PC-9 (cell line): Measurements from ENCODE around the gene SLC4A2. TPM values are rescaled to one million over a fixed set of nuclear protein-coding genes. Genes with fewer than 3 reads are reported as not detected.

Source experiments
- BruUV-seq: library from RNA; stranded (reverse); fragments of 400-500 nt; replicated peaks from 2 replicates; lab custom pipeline; 2021; lab: Mats Ljungman, UMichigan
- CTCF ChIA-PET: fragments of 300-600 bp; sonication (Branson Sonifier 250); formaldehyde crosslinking; loops from one replicate; lab custom pipeline; 2022; ENCODE audit warnings: antibody characterized with exemption; lab: Charles Lee
- POLR2A ChIA-PET: fragments of 300-600 bp; sonication (Branson Sonifier 250); formaldehyde crosslinking; loops from one replicate; lab custom pipeline; 2022; ENCODE audit warnings: antibody characterized with exemption; ENCODE audit not compliant: unreplicated experiment; lab: Charles Lee
- DNase-seq, 2 experiments: peaks; one replicate each; pipeline versions ENCODE4 v3.0.0 to v3.0.0-alpha.2; 2015 to 2022; ENCODE audit warnings: mixed read lengths in 1 of 2
- H2AFZ ChIP-seq: fragments of 200-600 bp; sonication (generic); 2 replicates; pipeline ENCODE4 v1.8.1; 2017; ENCODE audit warnings: antibody characterized with exemption
- H3F3A ChIP-seq: fragments of 200-600 bp; sonication (generic); 2 replicates; pipeline ENCODE4 v1.8.1; 2017; ENCODE audit warnings: antibody characterized with exemption, mild to moderate bottlenecking, low read depth; ENCODE audit not compliant: insufficient read depth
- H3K27ac ChIP-seq: fragments of 200-600 bp; sonication (generic); 2 replicates; pipeline ENCODE4 v1.6.1; 2016; ENCODE audit warnings: mixed run types
- H3K27me3 ChIP-seq: fragments of 200-600 bp; sonication (generic); 2 replicates; pipeline ENCODE4 v1.6.1; 2016; ENCODE audit warnings: low read depth, mixed run types; ENCODE audit not compliant: insufficient read depth
- H3K36me3 ChIP-seq: fragments of 200-600 bp; sonication (generic); 2 replicates; pipeline ENCODE4 v1.6.1; 2016; ENCODE audit warnings: low read depth, mixed run types
- H3K4me1 ChIP-seq: fragments of 200-600 bp; sonication (generic); replicated peaks from 2 replicates; pipeline ENCODE4 v1.6.1; 2016; ENCODE audit warnings: mixed run types; ENCODE audit not compliant: insufficient read depth
- H3K4me2 ChIP-seq: fragments of 200-600 bp; sonication (generic); 2 replicates; pipeline ENCODE4 v1.6.1; 2017; ENCODE audit warnings: mixed run types
- H3K4me3 ChIP-seq: fragments of 200-600 bp; sonication (generic); 2 replicates; pipeline ENCODE4 v1.6.1; 2016; ENCODE audit warnings: mixed run types
- H3K79me2 ChIP-seq: fragments of 200-600 bp; sonication (generic); 2 replicates; pipeline ENCODE4 v1.6.1; 2017; ENCODE audit warnings: low read depth, mixed run types
- H3K9me2 ChIP-seq: fragments of 200-600 bp; sonication (generic); 2 replicates; pipeline ENCODE4 v1.8.1; 2017; ENCODE audit warnings: mild to moderate bottlenecking; ENCODE audit not compliant: insufficient read depth
- H3K9me3 ChIP-seq: fragments of 200-600 bp; sonication (generic); 2 replicates; pipeline ENCODE4 v1.8.1; 2016; ENCODE audit warnings: low read depth; ENCODE audit not compliant: insufficient read depth
- H4K20me1 ChIP-seq: fragments of 200-600 bp; sonication (generic); 2 replicates; pipeline ENCODE4 v1.8.1; 2017; ENCODE audit not compliant: insufficient read depth
- CTCF ChIP-seq: fragments of 200-600 bp; sonication (generic); conservative IDR thresholded peaks from 2 replicates; pipeline ENCODE4 v1.6.1; 2017; ENCODE audit warnings: mixed run types, antibody characterized with exemption, mild to moderate bottlenecking, moderate library complexity
- EZH2 ChIP-seq: fragments of 200-600 bp; sonication (generic); IDR thresholded peaks from 2 replicates; pipeline ENCODE4 v1.8.0; 2017; ENCODE audit warnings: antibody characterized with exemption, low read depth
- intact Hi-C: fragments of 100-400 bp; cut with micrococcal nuclease; formaldehyde crosslinking; loops from one replicate; pipeline ENCODE4 v1.10.0; 2022; ENCODE audit not compliant: unreplicated experiment
- total RNA-seq: library from RNA; stranded (reverse); gene quantifications from 2 replicates; pipeline ENCODE4 v1.2.3, GENCODE V29; 2021

The SLC4A2 gene
- total RNA-seq, 1 experiment from 2014 or later, result 245 TPM

GRCh38 chr7:151060113-151060415 lies 675 bp downstream of the SLC4A2 start:
- intact Hi-C loops, result loop anchor here (1.0 kb wide), 1 partner anchor 20 kb away; the partner anchor contains the start of gene FASTK
- H3F3A ChIP-seq, result peaks cover 50% of the 10 kb centered on the region; the same call in 1 of the 2 replicates
- no peaks in the 10 kb centered on the region for H3K36me3 ChIP-seq
- no peak for DNase-seq
- H3K4me3 ChIP-seq, result peak overlapping the region; percentile 82
- BruUV-seq, result no TSS peak
- ChIA-PET POLR2A (no interaction called here), CTCF (interaction anchor here (0.7 kb wide), 1 partner anchor 24 kb away, joined by 3 read pairs; no protein-coding TSS in a partner anchor)
- H3K4me1 ChIP-seq, result peaks cover 50% of the 10 kb centered on the region
- peak overlapping the region; percentile 93 for H3K4me2 ChIP-seq
- H3K27ac ChIP-seq, result no peak overlapping the region
- peak; percentile 42; the same call in 1 of the 2 replicates for TF ChIP-seq CTCF
- TF ChIP-seq EZH2, result no peak
- H3K79me2 ChIP-seq, result peaks cover 43% of the 10 kb centered on the region
- peaks cover 15% of the 10 kb centered on the region for H4K20me1 ChIP-seq
- no peaks in the 10 kb centered on the region for H3K27me3 ChIP-seq
- H2AFZ ChIP-seq, result peak overlapping the region; percentile 79
- no peaks in the 10 kb centered on the region for H3K9me3 ChIP-seq
- H3K9me2 ChIP-seq, result no peaks in the 10 kb centered on the region

- peaks cover 43% of the 10 kb centered on the region for H3K79me2 ChIP-seq
- no peaks in the 10 kb centered on the region for H3K9me3 ChIP-seq
- H3K4me2 ChIP-seq, result peak overlapping the region; percentile 93
- TF ChIP-seq CTCF (no peak), EZH2 (no peak)
- peak overlapping the region; percentile 82 for H3K4me3 ChIP-seq
- peak overlapping the region; percentile 79 for H2AFZ ChIP-seq
- TSS peak; percentile 23 for BruUV-seq
- H3K27me3 ChIP-seq, result no peaks in the 10 kb centered on the region
- peaks cover 20% of the 10 kb centered on the region for H4K20me1 ChIP-seq
- H3F3A ChIP-seq, result peaks cover 47% of the 10 kb centered on the region; the same call in 1 of the 2 replicates
- peaks cover 50% of the 10 kb centered on the region for H3K4me1 ChIP-seq
- DNase-seq, result peak in 1 of 2 experiments; percentile 71
- H3K36me3 ChIP-seq, result no peaks in the 10 kb centered on the region
- intact Hi-C loops, result loop anchor here (1.0 kb wide), 1 partner anchor 20 kb away; the partner anchor contains the start of gene FASTK
- H3K27ac ChIP-seq, result no peak overlapping the region
- no peaks in the 10 kb centered on the region for H3K9me2 ChIP-seq
- CTCF ChIA-PET, result interaction anchor here (0.7 kb wide), 1 partner anchor 24 kb away, joined by 3 read pairs; no protein-coding TSS in a partner anchor
- POLR2A ChIA-PET, result interaction anchor here (0.6 to 0.7 kb wide), 4 partner anchors 8 to 249 kb away, joined by 4 to 25 read pairs (median 7); partner anchors contain the start of genes ABCB8 and ATG9B
These were observed 1.2 kb downstream of the SLC4A2 start for GRCh38 chr7:151060416-151061212.

- peak overlapping the region; percentile 82; the same call in 1 of the 2 replicates for H3K4me3 ChIP-seq
- H2AFZ ChIP-seq, result no peak overlapping the region
- TF ChIP-seq EZH2 (no peak), CTCF (no peak)
- no peaks in the 10 kb centered on the region for H3K9me3 ChIP-seq
- H3K79me2 ChIP-seq, result peaks cover 43% of the 10 kb centered on the region
- intact Hi-C loops, result no loop called here
- H4K20me1 ChIP-seq, result peaks cover 23% of the 10 kb centered on the region
- H3K4me1 ChIP-seq, result peaks cover 50% of the 10 kb centered on the region
- peak overlapping the region; percentile 93 for H3K4me2 ChIP-seq
- no peak for DNase-seq
- no TSS peak for BruUV-seq
- ChIA-PET POLR2A (interaction anchor here (0.5 to 0.7 kb wide), 5 partner anchors 8 to 250 kb away, joined by 4 to 25 read pairs (median 5); partner anchors contain the start of genes ABCB8 and ATG9B), CTCF (interaction anchor here (0.6 to 1.2 kb wide), 2 partner anchors 24 to 33 kb away, joined by 3 to 8 read pairs; partner anchors contain the start of gene ABCB8)
- H3K9me2 ChIP-seq, result no peaks in the 10 kb centered on the region
- H3K27me3 ChIP-seq, result no peaks in the 10 kb centered on the region
- H3F3A ChIP-seq, result peaks cover 38% of the 10 kb centered on the region; the same call in 1 of the 2 replicates
- H3K27ac ChIP-seq, result peak overlapping the region; percentile 85
- H3K36me3 ChIP-seq, result peaks cover under 1% of the 10 kb centered on the region; the same call in 1 of the 2 replicates
These were observed 2.1 kb downstream of the SLC4A2 start for GRCh38 chr7:151061213-151062110.
